Muscle layer of colon (tissue), 2 donors: ENCODE results near the gene TYSND1.

Experiments used
- H3K27ac ChIP-seq: one replicate; pipeline ENCODE4 v1.7.0; 2013; ENCODE audit warnings: low read depth, mild to moderate bottlenecking, low read length, moderate library complexity
- H3K27me3 ChIP-seq, 2 donors: one replicate each; pipeline ENCODE4 v1.7.0; 2013; ENCODE audit warnings: low read length in 2 of 2, mild to moderate bottlenecking in 2 of 2; ENCODE audit not compliant: insufficient read depth in 2 of 2, control insufficient read depth in 1 of 2
- H3K36me3 ChIP-seq: one replicate; pipeline ENCODE4 v1.7.0; 2013; ENCODE audit warnings: mild to moderate bottlenecking, low read length; ENCODE audit not compliant: insufficient read depth
- H3K4me1 ChIP-seq: one replicate; pipeline ENCODE4 v1.7.0; 2013; ENCODE audit warnings: mild to moderate bottlenecking, low read length; ENCODE audit not compliant: insufficient read depth
- H3K4me3 ChIP-seq, 2 donors: one replicate each; pipeline ENCODE4 v1.7.0; 2013; ENCODE audit warnings: low read length in 2 of 2, low read depth in 1 of 2, mild to moderate bottlenecking in 1 of 2, moderate library complexity in 1 of 2
- H3K9ac ChIP-seq: one replicate; pipeline ENCODE4 v1.7.0; 2013; ENCODE audit warnings: low read length
- H3K9me3 ChIP-seq: one replicate; pipeline ENCODE4 v1.7.0; 2013; ENCODE audit warnings: mild to moderate bottlenecking, low read length
- donor health status: abdominal sarcoma.
- donor health status: Adenocarcinoma of cecum.

TYSND1 gene

DNA sequence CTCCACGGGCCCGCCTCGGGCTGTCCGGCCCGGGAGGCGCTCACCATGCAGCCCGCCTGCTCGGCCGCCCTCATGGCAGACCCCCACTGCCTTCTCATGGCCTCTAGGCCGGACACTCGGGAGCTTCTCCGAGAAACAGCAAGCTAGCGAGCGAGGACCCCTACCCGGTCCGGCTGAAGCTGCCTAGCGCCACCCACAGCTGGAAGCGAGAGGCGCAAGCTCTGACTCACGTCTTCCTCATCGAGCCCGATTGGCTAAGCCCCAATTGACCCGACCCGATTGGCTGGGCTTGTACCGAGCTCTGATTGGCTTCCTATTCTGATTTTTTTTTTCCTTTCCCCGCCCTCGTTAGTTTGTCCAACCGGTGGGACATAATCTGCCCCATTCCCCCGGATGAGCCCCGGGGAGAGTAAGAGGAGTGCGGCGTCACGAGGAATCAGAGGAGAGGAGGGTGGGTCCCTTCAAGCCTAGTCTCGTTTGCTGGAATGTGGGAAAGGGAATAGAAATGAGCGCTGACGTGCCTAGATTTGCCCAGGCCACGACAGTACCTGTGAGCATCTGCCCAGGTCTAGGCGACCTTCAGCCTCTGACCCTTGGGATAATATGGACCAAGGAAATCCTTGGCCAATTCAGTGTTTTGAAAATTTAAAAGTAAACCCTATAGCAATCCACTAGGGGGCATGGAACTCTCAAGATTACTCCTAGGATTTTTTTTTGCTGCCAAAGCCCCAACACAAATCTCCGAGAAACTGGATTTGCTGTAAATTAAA, at the start of gene TYSND1:
Gene TYSND1 (minus strand): TSS at position 212 of the 770 bp plus-strand sequence. CDS start 114 bp downstream, at position 98.
- Histone ChIP-seq H3K27ac (peak within 1 kb of the TSS; percentile 74), H3K36me3 (peaks cover 30% of the 10 kb centered on the region), H3K9ac (peak within 1 kb of the TSS; percentile 89), H3K4me3 (peak within 1 kb of the TSS; percentile 56 to 78), H3K9me3 (no peaks in the 10 kb centered on the region), H3K27me3 (no peaks in the 10 kb centered on the region), H3K4me1 (peaks cover 20% of the 10 kb centered on the region)

DNA sequence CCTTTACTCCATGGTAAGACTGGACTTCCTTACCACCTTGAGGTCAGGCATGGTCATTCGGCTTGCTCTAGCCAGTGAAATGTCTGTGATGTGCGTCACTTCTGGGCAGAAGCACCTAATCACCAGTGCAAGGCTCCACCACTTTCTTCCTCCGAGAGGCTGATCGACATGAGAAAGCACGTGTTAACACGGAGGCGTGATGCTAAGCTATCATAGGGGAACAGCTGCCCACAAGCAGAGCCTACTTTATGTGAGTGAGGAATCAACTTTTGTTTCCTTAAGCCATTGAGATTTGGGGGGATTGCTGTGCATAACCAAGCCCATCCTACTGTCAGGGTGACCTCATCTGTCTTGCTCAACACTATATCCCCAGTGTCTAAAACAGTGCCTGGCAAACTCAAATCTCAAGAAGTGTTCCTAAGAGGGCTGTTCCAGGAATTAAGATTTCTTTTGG, 46.9 kb upstream of the TYSND1 start:
- peaks cover 3% of the 10 kb centered on the region for H3K36me3 ChIP-seq
- no peaks in the 10 kb centered on the region for H3K4me1 ChIP-seq
- H3K27ac ChIP-seq, result no peak overlapping the region
- H3K27me3 ChIP-seq, result no peaks in the 10 kb centered on the region
- no peak overlapping the region for H3K9ac ChIP-seq
- H3K4me3 ChIP-seq, result no peak overlapping the region
- no peaks in the 10 kb centered on the region for H3K9me3 ChIP-seq

GRCh38 chr10:70192326-70192968, 45.9 kb upstream of the TYSND1 start:
- no peaks in the 10 kb centered on the region for H3K4me1 ChIP-seq
- no peaks in the 10 kb centered on the region for H3K27me3 ChIP-seq
- no peak overlapping the region for H3K27ac ChIP-seq
- no peaks in the 10 kb centered on the region for H3K36me3 ChIP-seq
- no peaks in the 10 kb centered on the region for H3K9me3 ChIP-seq
- H3K4me3 ChIP-seq, result no peak overlapping the region
- no peak overlapping the region for H3K9ac ChIP-seq

DNA sequence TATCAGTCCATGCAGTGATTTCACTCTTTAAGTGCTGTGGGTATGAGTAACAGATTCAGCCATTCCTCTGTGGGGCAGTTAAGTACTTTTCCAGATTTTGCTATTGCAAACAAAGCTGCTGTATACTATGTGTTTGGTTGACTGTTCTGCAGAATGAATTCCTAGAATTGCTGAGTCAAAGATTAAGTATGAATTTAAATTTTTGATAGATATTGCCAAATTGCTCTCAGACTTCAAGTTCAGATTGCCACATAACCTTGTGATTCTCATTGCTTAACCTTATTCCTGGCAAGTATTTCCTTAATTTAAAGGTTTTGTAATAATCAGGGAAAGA, 45.4 kb upstream of the TYSND1 start:
- Histone ChIP-seq H3K27ac (no peak overlapping the region), H3K4me3 (no peak overlapping the region), H3K27me3 (no peaks in the 10 kb centered on the region), H3K9me3 (no peaks in the 10 kb centered on the region), H3K36me3 (no peaks in the 10 kb centered on the region), H3K4me1 (no peaks in the 10 kb centered on the region), H3K9ac (no peak overlapping the region)

GRCh38 chr10:70191161-70191971, 44.9 kb upstream of the TYSND1 start:
- Histone ChIP-seq H3K9me3 (no peaks in the 10 kb centered on the region), H3K4me3 (no peak overlapping the region), H3K36me3 (no peaks in the 10 kb centered on the region), H3K27ac (no peak overlapping the region), H3K9ac (no peak overlapping the region), H3K4me1 (no peaks in the 10 kb centered on the region), H3K27me3 (no peaks in the 10 kb centered on the region)

GRCh38 chr10:70190581-70190980, 44.1 kb upstream of the TYSND1 start:
- Histone ChIP-seq H3K36me3 (no peaks in the 10 kb centered on the region), H3K9me3 (no peaks in the 10 kb centered on the region), H3K4me1 (no peaks in the 10 kb centered on the region), H3K4me3 (no peak overlapping the region), H3K27me3 (no peaks in the 10 kb centered on the region), H3K9ac (no peak overlapping the region), H3K27ac (no peak overlapping the region)

DNA sequence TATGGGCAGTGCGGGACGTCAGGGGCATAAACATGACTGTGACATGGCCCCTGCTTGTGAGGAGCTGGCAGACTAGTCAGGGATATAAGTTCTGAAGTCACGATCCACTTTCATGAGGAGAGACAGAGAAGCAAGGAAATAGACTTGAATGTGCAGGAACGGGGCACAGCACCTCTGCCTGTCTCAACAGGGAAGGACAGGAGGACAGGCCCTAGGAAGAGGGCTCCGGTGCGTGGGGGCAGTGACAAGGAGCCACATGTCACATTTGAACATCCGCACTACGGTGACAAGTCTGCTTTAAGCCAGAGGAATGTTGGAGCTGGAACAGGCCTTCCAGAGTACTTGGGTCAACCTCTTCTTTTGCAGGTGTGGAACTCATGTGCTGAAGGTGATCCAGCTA, 43.6 kb upstream of the TYSND1 start:
- Histone ChIP-seq H3K27ac (no peak overlapping the region), H3K9ac (no peak overlapping the region), H3K4me1 (no peaks in the 10 kb centered on the region), H3K9me3 (no peaks in the 10 kb centered on the region), H3K4me3 (no peak overlapping the region), H3K36me3 (no peaks in the 10 kb centered on the region), H3K27me3 (no peaks in the 10 kb centered on the region)

DNA sequence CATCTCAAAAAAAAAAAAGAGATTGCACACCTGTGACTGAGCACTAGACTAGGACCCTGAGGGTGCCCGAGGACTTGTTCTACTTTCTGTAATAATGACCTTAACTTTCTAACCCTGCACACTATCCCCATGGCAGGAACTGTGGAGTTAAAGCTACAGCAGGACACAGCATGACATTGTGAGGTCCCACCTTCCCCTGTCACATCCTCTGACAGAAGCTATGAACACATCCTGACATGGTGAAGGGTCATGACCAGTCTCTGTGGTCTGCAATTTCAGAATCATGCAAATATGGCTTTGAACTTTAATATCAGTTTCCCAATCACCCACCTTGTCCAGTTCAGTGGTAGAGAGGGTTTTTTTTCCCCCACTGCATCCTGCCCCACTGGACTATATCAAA, 42.3 kb upstream of the TYSND1 start:
- Histone ChIP-seq H3K4me3 (no peak overlapping the region), H3K36me3 (no peaks in the 10 kb centered on the region), H3K9ac (no peak overlapping the region), H3K27me3 (no peaks in the 10 kb centered on the region), H3K9me3 (no peaks in the 10 kb centered on the region), H3K4me1 (no peaks in the 10 kb centered on the region), H3K27ac (no peak overlapping the region)

- Histone ChIP-seq H3K36me3 (no peaks in the 10 kb centered on the region), H3K27ac (no peak overlapping the region), H3K27me3 (no peaks in the 10 kb centered on the region), H3K9me3 (no peaks in the 10 kb centered on the region), H3K9ac (no peak overlapping the region), H3K4me3 (no peak overlapping the region), H3K4me1 (no peaks in the 10 kb centered on the region)
These were observed 40.1 kb upstream of the TYSND1 start for GRCh38 chr10:70186571-70186970.

- H3K27ac ChIP-seq, result no peak overlapping the region
These were observed 39.6 kb upstream of the TYSND1 start for GRCh38 chr10:70186090-70186489.

DNA sequence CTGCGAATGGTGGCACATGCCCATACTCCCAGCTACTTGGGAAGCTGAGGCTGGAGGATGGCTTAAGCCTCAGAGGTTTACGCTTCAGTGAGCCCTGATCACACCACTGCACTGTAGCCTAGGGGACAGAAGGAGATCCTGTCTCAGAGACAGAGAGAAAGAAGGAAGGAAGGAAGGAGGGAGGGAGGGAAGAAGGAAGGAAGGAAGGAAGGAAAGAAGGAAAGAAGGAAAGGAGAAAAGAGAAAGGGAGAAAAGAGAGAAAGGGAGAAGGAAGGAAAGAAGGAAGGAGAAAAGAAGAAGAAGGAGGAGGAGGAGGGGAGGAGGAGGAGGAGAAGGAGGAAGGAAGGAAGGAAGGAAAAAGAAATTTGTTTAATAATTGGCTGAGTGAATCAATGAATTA, 36.8 kb upstream of the TYSND1 start:
- Histone ChIP-seq H3K27me3 (no peaks in the 10 kb centered on the region), H3K9me3 (no peaks in the 10 kb centered on the region), H3K4me1 (no peaks in the 10 kb centered on the region), H3K27ac (no peak overlapping the region), H3K36me3 (no peaks in the 10 kb centered on the region), H3K9ac (no peak overlapping the region), H3K4me3 (no peak overlapping the region)

More at GRCh38 chr10:70186090-70186489, 39.6 kb upstream of the TYSND1 start:
- no peaks in the 10 kb centered on the region for H3K9me3 ChIP-seq
- no peaks in the 10 kb centered on the region for H3K4me1 ChIP-seq
- no peaks in the 10 kb centered on the region for H3K27me3 ChIP-seq
- H3K36me3 ChIP-seq, result no peaks in the 10 kb centered on the region
- no peak overlapping the region for H3K4me3 ChIP-seq
- H3K9ac ChIP-seq, result no peak overlapping the region
